NCI-H146 treated with DMSO at 0.1 percent for 48 hours (cell line): ENCODE data around the gene OSBPL8.
"Not testable (repeated sequence)": the region's sequence is repeated elsewhere in the genome, so short reads cannot be mapped to it uniquely, and the experiment has no call there.

Experiments used
- DNase-seq: peaks from one replicate; lab custom pipeline; 2025; ENCODE audit not compliant: unreplicated experiment; lab: John Stamatoyannopoulos, UW

The OSBPL8 gene

DNA sequence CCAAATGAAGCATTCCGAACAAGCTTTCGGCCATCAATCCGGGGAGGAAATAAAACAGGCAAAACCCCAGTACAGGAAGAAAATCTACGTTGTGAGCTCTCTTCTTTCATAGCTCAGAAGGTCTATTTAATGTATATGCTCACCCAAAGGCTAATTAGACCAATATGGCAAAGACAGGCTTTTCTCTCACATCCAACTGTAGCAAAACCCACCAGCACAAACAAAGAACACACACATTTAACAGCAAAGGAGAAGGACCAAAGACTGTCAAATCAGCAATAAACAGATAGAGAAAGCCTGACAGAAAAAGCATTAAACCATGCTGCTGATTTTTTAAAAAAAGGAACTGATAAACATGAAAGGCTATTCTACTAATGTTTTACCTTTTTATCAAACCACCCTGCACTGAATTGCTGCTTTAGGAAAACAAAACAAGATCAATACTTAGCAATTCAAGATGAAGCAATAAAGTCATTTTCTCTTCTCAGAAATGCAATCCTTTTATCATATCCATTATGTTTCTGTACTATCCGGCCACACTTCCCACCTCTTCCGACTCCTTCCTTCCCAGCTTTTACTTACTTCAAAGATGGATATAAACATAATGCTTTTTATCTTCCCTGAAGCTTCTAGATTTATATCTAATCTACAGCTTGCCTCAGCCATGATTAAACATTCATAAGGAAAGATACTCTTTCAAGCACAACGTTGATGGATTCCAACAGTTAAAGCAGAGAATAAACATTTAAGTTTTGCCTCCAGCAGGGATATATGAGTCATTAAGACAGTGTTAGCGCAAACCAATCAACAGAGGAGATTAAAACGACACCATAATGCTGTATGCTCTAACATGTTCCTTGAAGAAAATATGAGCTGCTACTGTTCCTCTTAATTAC is 136.8 kb downstream of the OSBPL8 start:
- DNase-seq, result no peak

DNA sequence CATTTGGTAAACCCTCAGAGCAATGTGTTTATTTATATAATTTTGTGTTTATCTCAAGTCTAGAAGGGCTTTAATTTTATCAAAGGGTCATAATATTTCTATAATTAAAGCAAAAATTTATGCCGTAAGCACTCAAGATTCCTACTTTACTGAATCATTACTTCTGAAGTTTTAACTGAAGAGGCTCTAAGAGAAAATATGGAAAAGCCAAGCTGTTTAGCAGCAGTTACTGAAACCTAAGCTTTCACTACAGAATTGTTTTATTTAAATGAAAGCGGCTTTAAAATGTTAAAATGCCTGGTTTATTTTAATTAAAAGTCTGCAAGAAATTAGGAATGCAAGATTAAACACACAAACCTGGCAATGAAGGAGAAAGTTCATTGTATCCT is 137.4 kb downstream of the OSBPL8 start:
- no peak for DNase-seq

DNA sequence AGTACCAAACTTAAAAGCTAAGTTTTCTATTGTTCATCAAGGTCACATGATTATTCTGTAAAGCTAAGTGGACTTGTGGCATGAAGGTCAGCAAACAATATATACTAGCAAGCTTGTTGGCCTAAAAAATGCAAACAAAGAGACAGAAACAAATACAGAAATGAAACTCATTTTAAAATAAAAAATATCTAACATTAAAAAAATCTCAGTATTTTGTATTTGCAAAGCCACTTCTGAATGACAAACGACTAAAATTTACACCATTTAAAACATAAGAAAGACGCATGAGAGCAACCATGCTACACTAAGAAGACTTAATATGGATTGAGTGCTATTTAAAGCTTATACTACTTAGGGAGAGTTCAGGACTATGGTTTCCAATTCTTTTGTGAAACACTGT is 138.5 kb downstream of the OSBPL8 start:
- no peak for DNase-seq

DNA sequence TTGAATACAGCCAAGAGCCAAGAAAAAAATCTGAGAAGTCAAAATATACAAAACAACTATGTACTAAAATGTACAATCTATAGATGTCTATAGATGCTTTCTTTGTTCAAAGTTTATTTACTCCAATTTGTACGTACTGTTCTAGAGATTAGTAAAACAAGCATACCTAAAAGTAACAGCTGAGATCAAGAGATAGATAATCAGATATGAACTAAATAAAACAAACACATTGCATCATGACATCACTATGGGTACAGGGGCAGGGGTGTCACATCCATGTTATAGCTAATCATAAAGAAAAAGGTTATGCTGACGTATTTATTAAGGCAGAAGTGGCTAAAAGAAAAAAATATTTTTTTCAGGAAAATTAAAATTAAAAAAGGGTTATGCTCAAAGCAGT is 139.3 kb downstream of the OSBPL8 start:
- no peak for DNase-seq

DNA sequence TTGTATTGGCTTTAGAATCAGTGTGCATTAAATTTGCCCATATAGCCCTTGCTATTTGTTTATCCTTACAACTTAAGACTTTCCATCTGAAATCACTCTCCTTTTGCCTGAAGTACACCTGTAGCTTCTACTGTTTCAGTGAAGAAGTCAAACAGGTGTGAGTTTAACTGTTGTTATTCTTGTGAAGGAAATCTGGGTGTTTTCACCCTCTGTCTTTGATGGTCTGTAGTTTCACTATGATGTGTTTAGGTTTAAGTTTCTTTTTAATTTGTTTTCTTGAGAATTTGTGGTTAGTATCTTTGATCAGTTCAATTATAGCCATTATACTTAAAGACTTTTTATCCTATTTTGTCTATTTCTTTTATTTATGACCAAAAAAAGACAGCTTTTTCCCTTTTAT is 142.5 kb downstream of the OSBPL8 start:
- no peak for DNase-seq

DNA sequence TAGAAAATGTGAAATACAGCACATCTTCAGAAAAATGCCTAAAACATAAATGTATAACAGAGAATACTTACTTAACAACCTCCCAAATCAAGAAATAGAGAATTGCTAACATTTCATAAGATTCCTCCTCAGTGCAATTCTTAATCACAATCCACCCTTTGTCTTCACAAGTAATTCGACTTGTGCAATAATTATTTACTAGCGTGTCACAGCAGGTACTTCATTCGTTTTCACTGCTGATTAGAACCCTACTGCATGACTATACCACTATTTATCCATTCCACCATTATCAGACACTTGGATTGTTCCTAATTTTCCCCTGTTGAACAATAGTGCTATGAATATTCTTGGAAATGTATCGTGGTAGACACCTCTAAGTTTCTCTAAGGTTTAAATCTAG is 146.4 kb downstream of the OSBPL8 start:
- no peak for DNase-seq

DNA sequence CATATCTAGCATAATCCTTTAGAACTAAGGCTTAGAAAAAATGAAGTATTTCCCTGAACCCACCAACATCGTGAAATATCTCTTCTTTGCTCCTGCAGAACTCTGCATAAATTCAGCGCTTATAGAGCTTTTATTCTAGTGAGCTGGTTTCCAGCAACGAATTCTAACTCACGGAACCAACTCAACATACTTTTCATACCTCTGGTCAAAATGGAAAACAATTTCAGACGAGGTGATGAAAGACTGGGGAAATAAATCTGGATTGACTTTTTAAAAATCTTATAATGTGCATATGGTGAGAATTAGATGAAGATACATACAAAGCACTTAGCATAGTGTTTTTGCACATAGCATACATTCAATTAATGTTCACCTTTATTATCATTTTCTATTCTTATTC is 148.8 kb downstream of the OSBPL8 start:
- DNase-seq, result no peak

DNA sequence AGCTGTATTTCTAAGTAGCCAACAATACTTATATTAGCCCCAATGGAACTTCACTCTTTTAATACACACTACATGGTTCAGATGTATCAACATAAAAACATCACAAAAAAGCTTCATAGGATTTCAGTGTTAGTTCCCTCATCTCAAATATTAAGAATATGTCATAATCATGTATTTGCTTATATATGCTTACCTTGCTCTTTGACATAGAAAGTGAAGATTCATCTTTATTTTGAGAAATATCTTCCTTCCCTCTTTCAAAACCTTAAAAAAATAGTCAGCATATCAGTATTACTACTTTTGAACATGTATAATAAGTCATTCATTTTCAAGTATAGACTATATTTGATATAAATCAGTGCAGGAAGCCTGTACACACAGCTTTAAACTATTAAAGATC is 149.2 kb downstream of the OSBPL8 start:
- no peak for DNase-seq

DNA sequence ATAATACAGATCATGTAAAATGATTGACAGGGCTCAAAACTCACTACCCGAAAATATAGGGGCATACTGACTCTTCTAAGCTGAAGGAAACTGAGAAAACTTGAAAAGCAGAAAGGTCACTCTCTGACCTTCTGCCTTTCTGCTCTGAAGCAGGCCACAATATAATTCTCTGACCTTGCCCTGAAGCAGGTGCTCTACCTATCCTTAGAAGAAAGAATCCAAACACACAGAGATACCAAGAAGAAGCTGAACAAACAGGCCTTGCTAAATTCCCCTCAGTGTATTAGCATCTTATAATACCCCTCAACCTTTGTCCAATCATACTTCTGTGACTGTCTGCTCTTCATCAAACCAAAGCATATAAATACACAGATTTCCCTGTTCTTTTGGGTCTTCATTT is 150.5 kb downstream of the OSBPL8 start:
- DNase-seq, result no peak

DNA sequence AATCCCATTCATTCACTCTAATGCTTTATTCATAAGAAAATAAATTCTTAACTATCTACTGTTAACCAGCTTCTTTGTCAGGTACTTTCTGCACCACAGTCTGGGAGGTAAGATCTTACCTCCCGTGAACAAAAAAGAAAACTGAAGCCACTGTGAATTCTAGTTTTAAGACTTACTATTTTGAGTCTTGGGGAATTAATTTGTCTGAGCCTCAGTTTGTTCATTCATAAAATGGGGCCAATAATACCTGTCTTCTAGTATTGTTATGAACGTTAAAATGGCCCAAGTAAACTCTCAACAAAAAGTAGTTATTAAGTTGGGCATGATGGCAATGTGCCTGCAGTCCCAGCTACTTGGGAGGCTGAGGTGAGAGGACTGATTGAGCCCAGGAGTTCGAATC is 151.9 kb downstream of the OSBPL8 start:
- no peak for DNase-seq

DNA sequence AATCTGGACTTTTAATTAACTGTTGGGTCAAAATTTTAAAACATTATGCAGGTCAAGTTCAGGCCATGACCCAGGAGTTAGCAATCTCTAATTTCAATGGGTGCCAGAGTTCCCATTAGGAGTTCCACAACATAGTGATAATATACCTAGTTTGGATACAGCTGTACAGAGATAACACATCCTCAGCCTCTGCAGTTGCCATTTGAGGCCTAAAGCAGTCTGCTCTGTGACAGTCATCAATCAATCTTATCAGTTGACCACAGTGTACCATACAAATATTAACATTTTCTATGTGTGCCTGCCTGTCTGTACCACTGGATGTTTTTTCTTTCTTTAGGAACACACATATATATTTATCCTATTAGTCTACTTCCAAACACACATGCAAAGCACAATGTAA is 157.3 kb downstream of the OSBPL8 start:
- DNase-seq, result no peak

DNA sequence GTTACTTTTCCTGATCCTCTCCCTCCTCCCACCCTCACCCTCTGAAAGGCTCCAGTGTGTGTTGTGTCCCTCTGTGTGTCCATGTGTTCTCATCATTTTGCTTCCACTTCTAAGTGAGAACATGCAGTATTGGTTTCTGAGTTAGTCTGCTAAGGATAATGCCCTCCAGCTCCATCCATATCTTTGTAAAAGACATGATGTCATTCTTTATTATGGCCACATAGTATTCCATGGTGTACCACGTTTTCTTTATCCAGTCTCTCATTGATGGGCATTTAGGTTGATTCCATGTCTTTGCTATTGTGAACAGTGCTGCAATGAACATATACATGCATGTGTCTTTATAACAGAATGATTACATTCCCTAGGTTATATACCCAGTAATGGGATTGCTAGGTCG is 159.4 kb downstream of the OSBPL8 start:
- DNase-seq, result no peak

DNA sequence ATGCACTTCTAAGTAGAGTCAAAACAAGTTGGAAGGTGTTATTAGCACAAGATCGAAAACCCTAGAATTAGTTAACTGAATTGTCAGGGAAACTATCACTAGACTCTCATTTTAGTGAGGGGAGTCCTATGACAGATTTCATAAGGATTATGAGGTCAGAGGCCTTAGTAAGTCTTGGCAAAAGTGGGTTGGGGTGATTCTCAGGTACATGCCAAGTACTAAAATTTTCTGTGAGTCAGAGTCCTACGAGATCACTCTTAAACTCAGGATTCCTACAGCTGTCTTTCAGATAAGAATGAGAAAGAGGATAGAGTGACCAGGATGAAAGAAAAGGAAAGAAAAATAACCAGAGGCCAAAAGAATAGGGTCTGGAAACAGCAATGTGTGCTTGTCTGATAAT is 160.5 kb downstream of the OSBPL8 start:
- no peak for DNase-seq

DNA sequence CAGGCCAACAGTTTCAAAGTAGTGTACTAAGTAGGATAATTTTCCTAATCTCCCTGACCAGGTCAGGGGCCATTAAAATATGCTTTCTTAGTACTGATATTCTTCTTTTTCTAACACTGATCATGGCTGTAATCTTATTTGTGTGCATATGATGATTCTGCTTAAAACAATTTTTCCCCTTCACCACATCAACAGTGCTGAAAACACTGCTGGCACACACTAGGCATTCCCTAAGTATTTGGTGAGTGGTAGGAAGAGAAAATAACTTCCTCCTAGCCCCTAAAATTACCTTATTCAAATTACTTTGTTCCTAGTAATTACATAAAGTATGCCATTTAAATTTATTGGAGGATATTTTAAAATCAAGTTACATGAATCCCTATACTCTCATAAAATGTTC is 161.5 kb downstream of the OSBPL8 start:
- DNase-seq, result no peak

DNA sequence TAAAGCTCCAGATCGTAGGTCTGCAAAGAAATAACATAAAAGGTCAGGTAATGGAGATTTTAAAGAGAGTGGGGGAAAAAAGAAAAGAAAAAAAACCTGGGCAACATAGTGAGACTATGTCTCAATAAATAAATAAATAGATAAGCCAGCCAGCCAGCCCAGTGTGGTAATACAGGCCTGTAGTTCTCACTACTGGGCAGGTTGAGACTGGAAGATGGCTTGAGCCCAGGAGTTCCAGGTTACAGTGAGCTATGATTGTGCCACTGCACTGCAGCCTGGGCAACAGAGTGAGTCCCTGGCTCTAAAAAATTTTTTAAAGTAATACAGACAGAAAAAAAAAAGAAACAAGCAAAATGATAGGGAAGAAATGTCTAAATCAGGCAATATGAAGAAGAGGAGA is 168.1 kb downstream of the OSBPL8 start:
- no peak for DNase-seq

DNA sequence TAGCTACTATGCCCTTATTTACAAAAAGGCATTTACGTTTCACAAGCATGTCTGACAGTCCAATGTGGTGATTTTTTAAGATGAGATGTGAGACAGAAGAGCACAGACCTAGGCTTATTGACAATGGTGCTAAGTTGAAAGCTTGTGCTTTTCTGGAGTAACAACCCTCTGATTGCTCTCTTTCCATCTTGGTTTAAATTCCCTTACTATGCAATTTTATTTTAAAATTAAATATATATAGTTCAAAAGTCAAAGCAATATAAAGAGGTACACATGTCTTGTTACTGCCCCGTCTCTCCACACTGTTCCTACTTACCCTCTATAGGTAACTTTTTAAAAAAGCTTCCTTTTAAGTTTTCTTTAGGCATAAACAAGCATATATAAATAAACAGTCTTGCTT is 172.0 kb downstream of the OSBPL8 start:
- no peak for DNase-seq

DNA sequence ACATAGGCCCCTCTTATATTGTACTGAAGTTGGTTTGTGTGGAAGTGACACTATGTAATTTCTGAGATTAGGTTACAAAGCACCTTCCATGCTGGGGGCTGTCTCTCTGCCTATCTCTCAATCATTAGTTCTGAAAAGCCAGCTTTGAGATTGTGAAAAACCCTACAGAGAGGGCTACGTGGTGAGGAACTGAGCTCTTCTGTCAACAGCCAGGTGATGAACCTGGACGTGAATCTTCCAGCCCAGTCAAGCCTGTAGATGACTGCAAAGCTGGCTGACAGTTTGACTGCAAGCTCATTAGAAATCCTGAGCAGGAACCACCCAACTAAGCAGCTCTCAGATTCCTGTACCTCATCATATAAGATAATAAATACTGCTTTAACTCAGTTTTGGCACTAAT is 175.0 kb downstream of the OSBPL8 start:
- no peak for DNase-seq

DNA sequence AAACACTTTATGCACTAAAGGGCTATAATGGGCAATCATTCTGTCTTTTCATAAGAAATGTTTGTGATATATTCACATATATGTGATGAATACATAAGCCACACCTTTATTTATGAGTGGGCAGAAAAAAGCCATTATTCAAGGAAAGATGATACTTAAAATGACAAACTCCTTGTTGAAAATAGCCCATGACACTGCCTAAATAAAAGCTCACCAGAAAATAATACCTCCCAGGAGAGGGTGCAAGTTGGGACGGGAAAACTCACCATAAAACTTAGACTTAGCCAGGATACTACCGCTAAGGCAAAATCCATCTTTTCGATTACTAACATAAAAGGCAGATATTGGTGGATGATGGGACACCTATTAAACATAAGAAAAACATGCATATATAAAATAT is 175.6 kb downstream of the OSBPL8 start:
- no peak for DNase-seq

DNA sequence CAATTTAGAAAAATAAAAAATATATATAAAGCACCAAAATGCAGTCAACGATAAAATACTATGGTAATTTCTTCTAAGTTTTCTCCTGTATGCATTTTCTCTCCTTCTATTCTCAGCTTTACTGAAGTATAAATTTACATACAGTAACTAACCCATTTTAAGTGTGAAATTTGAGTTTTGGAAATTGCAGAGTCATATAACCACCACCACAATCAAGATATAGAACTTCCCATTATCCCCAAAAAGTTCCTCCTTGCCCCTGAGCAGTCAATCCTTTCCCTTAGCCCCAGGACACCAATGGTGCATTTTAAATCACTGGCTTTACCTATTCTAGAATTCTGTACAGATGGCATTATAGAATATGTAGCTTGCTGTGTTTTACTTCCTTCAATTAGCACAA is 180.3 kb downstream of the OSBPL8 start:
- no peak for DNase-seq

DNA sequence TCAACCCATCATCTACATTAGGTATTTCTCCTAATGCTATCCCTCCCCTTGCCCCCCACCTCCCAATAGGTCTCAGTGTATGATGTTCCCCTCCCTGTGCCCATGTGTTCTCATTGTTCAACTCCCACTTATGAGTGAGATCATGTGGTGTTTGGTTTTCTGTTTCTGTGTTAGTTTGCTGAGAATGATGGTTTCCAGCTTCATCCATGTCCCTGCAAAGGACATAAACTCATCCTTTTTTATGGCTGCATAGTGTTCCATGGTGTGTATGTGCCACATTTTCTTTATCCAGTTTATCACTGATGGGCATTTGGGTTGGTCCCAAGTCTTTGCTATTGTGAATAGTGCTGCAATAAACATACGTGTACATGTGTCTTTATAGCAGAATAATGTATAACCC is 182.7 kb downstream of the OSBPL8 start:
- DNase-seq, result not testable (repeated sequence)

DNA sequence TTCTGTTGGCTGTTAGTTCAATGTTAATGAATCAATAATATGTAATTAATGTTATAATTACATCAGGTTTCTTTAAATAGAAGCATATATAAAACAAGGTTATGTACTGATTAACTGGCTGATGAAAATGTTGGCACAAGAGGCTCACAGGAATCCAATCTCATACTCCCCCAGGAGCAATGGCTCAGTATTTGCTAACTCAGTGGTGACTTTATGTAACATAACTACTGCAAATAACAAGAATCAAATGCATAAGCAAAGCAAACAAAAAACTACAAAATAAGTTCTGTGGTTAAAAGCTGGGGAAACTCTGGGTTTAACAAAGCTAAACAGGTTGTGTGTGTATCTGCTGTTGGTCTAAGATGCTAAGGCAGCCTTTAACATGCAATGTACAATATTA is 183.6 kb downstream of the OSBPL8 start:
- DNase-seq, result no peak

DNA sequence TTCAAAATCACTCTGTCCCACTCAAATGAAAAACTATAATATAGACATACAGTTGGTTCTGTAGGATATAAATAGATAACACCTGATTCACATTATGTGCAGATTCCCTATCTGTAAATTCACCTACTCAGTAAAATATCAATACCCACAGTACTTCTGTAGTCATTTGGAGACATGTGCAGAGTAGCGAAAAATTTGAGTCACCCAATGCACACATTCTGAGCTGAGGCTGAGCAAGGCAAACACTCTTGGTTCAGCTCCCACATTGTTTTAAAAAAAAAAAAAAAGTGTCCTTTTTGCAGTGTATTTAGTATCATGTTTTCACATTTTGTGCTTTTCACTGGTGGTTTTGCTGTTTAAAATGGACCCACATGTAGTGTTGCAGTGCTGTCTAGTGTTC is 184.1 kb downstream of the OSBPL8 start:
- no peak for DNase-seq

DNA sequence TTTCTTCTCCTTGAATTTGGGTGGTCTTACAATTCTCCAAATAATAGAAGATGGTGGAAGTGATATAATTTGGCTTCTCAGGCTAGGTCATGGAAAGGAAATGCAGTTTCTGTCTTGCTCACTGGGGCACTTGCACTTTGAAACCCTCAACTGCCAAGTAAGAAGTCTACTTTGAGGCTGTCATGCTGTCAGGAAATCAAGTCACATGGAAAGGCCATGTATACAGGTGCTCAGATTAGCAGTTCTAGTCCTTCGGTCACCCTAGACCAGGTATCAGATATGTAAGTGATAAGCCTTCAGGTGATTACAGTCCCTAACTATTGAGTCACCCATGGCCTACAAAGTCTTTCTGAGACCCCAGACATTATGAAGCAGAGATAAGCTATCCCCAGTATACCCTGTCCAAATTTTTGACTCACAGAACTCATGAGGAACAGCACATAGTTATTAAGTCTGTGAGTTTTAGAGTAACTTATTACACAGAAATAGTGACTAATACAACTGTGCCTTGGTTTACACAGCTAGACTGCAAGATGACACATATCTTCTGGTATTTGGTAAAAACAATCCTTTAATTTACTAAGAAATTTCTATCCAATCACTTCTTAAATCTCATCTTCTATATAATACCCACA is 185.1 kb downstream of the OSBPL8 start:
- no peak for DNase-seq
